ENCODE results near the gene SOD2.
"Not testable (repeated sequence)": the region's sequence is repeated elsewhere in the genome, so short reads cannot be mapped to it uniquely, and the experiment has no call there.

Gene SOD2

GRCh38 chr6:159715605-159716004, 22.6 kb upstream of the SOD2 start:
- no peak for DNase-seq

GRCh38 chr6:159715166-159715565, 22.1 kb upstream of the SOD2 start:
- no peak for DNase-seq

- no peak for DNase-seq
Measured at GRCh38 chr6:159714404-159714803, 21.4 kb upstream of the SOD2 start.

GRCh38 chr6:159713984-159714383, 20.9 kb upstream of the SOD2 start:
- DNase-seq, result no peak

GRCh38 chr6:159712389-159712788, 19.3 kb upstream of the SOD2 start:
- not testable (repeated sequence) for DNase-seq

- not testable (repeated sequence) for DNase-seq
Measured at GRCh38 chr6:159710603-159711002, 17.6 kb upstream of the SOD2 start.

GRCh38 chr6:159701413-159701999, 8.5 kb upstream of the SOD2 start:
- no peak for DNase-seq

GRCh38 chr6:159700970-159701369, 7.9 kb upstream of the SOD2 start:
- no peak for DNase-seq

GRCh38 chr6:159695984-159696383, 2.9 kb upstream of the SOD2 start:
- DNase-seq, result no peak

GRCh38 chr6:159693894-159694545, 979 bp upstream of the SOD2 start:
- DNase-seq, result peak; percentile 79

- peak; percentile 48 for DNase-seq
Measured at GRCh38 chr6:159692303-159693127, 526 bp downstream of the SOD2 start.

GRCh38 chr6:159691963-159692287, 1.1 kb downstream of the SOD2 start:
- no peak for DNase-seq

- peak; percentile 58 for DNase-seq
Measured at GRCh38 chr6:159691133-159691962, 1.7 kb downstream of the SOD2 start.

GRCh38 chr6:159690135-159690534, 2.9 kb downstream of the SOD2 start:
- DNase-seq, result not testable (repeated sequence)

GRCh38 chr6:159689001-159689400, 4.0 kb downstream of the SOD2 start:
- no peak for DNase-seq

GRCh38 chr6:159688266-159688905, 4.7 kb downstream of the SOD2 start:
- no peak for DNase-seq

GRCh38 chr6:159687341-159687740, 5.7 kb downstream of the SOD2 start:
- DNase-seq, result no peak

GRCh38 chr6:159686703-159687102, 6.3 kb downstream of the SOD2 start:
- no peak for DNase-seq

GRCh38 chr6:159686040-159686439, 7.0 kb downstream of the SOD2 start:
- no peak for DNase-seq

GRCh38 chr6:159684013-159684304, 9.1 kb downstream of the SOD2 start:
- no peak for DNase-seq

- DNase-seq, result no peak
Measured at GRCh38 chr6:159682810-159683209, 10.2 kb downstream of the SOD2 start.

- DNase-seq, result no peak
Measured at GRCh38 chr6:159682295-159682694, 10.7 kb downstream of the SOD2 start.

Data from central memory CD4-positive, alpha-beta T cell (primary cell).